ENCODE results near the gene SMARCD1. TPM values are rescaled to one million over a fixed set of nuclear protein-coding genes. Genes with fewer than 3 reads are reported as not detected.
"Not testable (repeated sequence)": the region's sequence is repeated elsewhere in the genome, so short reads cannot be mapped to it uniquely, and the experiment has no call there.

SMARCD1 gene
- total RNA-seq, 1 donor from 2014 or later = 25.9 TPM

DNA sequence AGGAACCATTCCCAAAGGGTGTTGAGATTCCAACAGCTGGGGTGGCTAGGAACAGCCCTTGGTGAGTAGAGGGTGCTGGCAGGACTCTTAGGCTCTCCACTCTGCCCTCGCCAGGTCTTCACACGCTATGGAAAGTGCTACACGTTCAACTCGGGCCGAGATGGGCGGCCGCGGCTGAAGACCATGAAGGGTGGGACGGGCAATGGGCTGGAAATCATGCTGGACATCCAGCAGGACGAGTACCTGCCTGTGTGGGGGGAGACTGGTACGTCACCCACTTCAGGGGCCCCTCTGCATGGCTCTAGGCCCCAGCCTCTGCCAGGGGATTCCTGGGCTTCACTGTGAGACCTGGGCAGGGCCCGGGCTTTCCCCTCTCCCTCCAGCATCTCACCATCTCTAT is 8.0 kb upstream of the SMARCD1 start:
- DNase-seq = no peak

DNA sequence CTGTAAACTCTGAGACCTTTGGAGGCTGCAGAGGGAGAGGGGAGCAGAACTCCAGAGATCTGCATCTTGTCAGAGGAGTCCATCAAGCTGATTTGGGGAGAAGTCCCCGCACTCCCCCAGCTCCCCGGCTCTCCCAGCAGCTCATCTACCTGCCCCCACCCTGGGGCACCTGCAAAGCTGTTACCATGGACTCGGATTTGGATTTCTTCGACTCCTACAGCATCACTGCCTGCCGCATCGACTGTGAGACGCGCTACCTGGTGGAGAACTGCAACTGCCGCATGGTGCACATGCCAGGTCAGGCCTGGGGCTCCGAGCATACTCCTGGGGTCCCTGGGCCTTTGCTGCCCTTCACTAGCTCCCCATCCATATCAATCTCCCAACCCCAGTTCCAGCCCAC is 6.9 kb upstream of the SMARCD1 start:
- DNase-seq = no peak

DNA sequence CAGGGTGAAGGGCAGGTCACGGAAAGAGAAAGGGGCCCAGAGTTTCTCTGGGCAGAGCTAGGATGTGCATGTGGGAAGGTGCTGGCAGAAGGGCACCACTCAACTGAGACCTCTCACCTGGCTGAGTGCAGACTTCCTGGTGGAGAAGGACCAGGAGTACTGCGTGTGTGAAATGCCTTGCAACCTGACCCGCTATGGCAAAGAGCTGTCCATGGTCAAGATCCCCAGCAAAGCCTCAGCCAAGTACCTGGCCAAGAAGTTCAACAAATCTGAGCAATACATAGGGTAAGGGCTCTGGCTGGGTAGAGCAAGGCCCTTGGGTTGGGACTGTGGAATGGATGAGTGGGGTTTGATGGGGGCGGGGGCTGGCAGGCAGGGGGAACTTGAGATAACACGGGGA is 5.4 kb upstream of the SMARCD1 start:
- no peak for DNase-seq

DNA sequence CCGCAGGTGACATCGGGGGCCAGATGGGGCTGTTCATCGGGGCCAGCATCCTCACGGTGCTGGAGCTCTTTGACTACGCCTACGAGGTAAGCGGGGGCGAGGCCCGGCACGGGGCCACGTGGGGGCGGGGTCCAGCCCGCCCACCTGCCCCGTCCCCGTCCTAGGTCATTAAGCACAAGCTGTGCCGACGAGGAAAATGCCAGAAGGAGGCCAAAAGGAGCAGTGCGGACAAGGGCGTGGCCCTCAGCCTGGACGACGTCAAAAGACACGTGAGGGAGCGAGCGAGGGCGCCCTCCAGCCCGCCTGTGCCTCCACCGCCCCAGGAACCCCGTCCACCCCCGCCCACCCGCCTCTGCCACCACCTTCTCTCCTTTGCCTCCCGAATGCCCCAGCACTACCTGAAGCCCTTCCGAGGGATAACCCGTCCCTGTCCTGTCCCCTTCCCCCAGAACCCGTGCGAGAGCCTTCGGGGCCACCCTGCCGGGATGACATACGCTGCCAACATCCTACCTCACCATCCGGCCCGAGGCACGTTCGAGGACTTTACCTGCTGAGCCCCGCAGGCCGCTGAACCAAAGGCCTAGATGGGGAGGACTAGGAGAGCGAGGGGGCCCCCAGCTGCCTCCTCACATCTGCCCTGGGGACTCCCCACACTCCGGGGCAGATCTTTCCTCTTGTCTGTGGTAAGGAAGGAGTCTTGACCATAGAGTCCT is 3.9 kb upstream of the SMARCD1 start:
- no peak for DNase-seq

DNA sequence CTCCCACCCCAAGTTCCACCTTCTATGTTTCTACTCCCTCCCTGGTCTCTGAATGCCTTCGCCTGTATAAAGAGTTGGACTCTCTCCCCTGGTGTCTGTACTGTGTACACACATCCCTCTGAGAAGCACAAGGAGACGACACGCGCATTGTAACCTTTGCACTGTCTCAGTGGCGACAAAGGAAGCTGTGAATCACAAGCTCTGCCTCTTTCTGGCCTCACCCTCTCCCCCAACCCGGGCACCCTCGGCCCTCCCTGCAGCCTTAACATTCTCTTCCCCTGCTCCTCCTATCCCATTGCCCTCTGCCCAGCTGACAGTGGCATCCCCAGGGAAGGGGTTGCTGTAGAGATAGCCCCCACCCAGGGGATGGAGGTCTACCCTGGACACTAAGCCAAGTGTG is 2.5 kb upstream of the SMARCD1 start:
- DNase-seq = no peak

DNA sequence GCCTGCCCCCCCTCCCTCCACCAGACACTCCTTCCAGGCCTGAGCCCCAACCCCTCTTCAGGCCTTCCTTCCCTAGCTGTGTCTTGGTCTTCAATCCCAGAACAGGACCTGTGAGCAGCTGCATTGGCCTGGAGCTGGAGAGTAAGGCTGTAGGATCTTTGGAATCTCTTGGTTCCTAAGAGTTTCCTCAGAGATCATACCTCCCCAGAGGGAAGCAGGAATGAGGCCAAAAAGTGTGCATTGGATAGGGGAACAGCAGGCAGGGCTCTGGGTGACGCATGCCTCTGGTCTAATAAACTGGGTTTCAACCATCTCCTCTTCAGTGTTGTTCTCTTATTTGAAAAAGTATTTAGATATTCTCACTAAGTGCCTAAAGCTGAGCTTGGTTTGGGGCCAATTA is 1.8 kb upstream of the SMARCD1 start:
- DNase-seq = no peak

DNA sequence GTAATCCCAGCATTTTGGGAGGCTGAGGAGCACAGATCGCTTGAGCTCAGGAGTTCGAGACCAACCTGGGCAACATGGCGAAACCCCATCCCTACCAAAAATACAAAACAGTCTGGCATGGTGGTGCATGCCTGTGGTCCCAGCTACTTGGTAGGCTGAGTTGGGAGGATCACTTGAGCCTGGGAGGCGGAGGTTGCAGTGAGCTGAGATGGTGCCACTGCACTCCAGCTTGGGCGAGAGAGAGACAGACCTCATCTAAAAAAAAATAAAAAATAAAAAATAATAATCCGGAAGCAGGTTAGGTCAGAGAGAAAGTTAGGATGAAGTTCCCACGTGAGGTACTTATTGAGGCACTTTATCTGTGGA is 750 bp upstream of the SMARCD1 start:
- not testable (repeated sequence) for DNase-seq

DNA sequence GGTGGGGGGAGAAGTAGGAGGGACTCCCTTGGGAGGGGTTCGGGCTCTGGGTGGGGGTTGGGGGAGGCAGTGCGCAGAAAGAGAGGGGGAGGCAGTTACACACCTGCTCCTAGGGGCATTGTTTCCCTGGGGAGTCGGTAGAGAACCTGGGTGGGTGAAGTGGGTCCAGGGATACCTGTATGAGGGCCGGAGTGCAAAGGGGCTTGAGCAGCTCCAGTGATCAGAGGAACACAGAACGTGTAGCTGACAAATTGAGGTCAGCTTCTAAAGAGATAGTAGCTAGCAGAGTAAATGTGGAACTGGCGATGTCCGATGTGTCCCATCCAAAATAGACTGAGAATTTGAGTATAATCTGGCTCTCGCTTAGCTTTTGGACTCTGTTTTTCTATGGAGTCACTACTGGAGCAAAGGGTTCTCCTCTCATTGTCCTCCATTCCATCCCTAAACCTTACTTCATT is 502 bp downstream of the SMARCD1 start:
- DNase-seq = no peak

DNA sequence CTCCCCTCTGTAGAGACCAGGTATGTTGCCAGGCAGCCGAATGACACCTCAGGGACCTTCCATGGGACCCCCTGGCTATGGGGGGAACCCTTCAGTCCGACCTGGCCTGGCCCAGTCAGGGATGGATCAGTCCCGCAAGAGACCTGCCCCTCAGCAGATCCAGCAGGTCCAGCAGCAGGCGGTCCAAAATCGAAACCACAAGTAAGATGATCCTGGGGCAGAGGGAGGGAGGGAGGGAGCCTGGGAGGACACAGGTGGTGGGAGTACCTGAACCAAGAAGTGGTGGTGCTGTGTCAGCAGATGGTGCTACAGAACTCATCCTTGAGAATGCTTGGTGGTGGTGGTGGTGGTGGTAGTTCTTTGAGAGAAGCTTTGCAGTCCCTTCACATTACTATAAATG is 1.0 kb downstream of the SMARCD1 start:
- DNase-seq = no peak

DNA sequence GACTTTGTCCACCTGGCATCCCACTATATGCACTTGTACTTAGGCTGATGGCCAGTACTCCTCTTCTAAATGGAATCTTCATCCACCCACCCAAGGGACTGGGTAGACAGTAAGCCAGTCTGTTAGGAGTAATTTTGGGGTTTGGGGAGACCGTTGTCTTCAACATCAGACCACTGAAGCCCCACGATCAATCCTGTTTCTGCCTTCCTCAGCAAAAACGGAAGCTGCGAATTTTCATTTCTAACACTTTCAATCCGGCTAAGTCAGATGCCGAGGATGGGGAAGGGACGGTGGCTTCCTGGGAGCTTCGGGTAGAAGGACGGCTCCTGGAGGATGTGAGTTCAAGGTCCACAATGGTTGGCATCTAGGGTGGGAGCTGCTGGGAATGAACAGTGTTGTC is 2.0 kb downstream of the SMARCD1 start:
- DNase-seq = no peak

DNA sequence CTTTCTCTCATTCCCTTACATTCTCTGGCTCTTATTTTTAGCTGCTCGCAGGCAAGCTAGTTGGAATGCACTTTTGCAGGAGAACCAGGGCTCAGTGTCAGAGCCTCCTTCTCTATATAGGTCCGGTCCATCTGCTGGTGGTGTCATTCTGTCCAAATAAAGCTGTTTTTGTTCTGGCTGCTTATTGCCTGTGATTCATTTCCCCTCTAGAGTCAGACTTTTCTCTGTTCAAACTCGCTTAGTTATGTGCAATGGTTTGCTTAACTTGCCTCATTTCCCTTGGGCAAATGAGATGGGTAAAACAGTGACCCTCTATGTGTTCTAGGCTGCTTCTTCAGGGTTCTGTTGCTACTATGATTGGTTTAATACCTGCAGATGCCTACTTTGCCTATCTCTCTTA is 2.9 kb downstream of the SMARCD1 start:
- no peak for DNase-seq

DNA sequence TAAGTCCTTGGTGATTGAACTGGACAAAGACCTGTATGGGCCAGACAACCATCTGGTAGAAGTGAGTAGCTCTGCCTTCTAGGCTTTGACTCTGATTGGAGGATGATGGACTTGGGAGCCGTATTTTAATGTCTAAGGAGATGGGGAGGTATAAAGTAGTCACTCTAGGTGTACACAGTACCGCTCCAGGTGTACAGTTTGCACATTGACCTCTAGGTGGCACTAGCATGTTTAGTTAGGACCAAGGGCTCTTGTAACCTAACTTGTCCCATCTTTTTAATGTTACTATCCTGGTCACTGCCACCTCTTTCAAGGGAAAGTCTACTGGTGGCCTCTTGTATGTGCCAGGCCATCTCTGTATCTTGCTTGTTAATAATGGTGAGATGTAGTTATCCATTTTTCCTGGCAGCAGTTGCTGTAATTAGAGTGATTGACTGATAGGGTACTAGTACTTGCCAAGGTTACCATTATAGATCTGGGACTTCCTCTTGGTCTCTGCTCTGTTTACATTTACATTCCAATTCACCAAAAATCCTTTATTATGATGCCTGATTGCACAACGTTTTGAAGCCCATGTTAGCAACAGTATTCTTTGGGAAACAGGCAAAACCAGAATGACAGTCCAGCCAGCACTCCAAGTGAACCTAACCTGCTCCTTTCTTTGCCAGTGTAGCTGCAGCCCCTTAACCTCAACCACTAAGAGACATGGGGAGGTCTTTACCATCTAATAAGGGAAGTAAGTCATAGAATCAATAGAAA is 3.6 kb downstream of the SMARCD1 start:
- no peak for DNase-seq

DNA sequence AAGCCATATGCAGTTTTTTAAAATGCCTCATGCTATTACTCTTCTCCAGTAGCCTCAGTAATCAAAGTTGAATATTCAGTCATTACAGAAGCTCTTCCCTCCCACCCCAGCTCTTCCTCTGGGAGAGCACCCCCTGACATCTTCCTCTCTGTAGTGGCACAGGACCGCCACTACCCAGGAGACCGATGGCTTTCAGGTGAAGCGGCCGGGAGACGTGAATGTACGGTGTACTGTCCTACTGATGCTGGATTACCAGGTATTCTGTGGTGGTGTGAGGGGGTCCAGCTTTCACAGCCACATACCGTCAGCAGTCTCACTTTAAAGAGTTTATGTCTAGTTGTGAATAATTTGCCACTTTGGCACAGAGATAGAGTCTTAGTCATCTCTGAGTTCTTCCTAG is 4.6 kb downstream of the SMARCD1 start:
- no peak for DNase-seq

DNA sequence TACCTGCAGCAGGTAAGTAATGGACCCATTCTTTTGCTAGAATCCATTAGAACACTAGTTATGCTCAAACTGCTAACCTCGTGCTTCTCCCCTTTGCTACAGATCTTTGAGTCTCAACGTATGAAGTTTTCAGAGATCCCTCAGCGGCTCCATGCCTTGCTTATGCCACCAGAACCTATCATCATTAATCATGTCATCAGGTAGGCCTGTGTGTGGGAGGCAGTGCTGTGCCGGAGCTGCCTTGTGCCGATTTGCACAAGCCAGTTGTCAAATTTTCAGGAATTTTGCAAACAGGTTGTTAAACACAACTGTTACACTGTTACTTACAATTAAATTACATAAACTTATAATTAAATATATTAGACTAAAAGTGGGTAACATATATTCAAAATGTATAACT is 5.2 kb downstream of the SMARCD1 start:
- no peak for DNase-seq

DNA sequence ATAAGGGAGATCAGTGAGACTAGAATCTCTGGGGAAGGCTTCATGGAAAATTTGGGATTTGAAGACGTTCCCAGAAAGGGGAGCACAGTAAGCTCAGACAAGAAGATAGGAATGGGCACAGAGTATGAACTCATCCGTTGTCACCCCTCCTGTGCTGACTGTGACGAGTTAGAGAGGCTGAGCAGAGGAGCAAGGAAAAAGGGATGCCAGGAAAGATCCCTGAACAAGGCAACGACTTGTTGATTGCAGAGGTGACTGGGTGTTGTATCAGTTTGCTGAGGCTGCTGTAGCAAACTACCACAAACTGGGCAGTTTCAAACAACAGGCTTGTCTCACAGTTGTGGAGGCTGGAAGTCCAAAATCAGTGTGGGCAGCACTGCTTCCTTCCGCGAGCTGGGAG is 12.8 kb downstream of the SMARCD1 start:
- DNase-seq = no peak

DNA sequence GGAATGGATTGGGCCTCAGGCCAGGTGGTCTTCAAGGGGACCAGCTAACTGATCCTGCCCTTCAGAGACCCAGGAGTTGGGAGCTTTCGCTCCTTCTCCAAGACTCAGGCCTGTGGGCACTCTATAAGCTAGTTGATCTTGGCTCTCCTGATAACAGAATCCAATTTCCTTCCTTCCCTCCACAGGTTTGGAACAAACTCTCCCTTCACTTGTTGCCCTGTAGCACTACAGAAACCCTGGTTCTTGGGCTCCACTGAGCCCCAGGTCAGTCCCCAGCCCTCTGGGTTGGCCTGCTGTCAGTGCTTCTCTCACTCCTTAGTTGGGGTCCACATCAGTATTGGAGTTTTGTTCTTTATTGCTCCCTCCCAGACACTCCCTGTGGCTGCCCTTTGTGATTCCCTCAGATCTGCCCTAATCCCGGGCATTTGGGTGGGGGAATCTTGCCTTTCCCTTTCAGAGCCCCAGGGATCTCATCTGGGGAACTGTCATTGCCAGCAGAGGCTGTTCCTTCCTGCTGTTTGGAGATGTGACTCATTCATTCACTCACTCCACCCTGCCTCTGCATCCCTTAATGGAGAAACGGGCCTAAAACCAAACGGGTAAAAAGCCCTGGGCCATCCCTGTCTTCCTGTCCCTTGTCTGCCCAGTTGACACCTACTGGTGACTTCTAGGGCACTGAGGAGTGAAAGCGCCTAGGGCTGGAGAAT is 14.3 kb downstream of the SMARCD1 start:
- no peak for DNase-seq

DNA sequence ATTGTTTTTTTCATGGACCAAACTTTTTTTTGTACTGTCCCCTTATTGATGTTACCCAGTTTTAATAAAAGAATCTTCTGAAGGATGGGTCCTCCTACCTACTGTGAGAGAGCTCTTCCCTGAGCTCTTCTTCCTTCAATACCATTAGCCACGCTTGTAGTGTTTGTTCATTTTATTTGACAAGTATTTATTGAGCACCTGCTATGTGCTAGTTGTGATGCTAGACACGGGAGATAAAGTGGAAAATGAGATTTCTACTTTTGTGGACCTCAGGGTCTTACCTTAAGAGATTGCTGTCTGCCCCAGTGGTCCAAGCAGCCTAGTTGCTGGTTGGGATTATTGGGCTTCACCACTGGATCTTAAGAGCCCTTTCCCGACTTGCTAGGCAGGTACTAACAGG is 15.4 kb downstream of the SMARCD1 start:
- no peak for DNase-seq

DNA sequence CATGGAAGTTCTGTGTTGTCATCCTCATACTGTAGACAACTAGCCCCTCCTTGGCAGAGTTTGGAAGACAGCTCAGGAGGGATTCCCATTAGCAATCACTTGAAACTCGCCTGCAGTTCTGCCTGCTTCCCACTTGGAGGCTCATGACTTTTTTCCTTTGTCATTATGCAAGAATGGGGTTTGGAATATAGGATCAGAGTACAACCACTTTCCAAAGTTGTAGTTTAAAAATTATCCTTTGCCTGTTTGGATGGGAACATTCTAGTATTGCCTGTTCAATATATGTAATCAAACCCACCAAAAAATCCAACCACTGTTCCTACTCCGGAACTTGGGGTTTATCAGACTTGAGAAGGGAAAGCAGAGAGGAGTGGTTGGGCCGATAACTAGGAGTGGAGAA is 16.5 kb downstream of the SMARCD1 start:
- DNase-seq = peak; percentile 12

DNA sequence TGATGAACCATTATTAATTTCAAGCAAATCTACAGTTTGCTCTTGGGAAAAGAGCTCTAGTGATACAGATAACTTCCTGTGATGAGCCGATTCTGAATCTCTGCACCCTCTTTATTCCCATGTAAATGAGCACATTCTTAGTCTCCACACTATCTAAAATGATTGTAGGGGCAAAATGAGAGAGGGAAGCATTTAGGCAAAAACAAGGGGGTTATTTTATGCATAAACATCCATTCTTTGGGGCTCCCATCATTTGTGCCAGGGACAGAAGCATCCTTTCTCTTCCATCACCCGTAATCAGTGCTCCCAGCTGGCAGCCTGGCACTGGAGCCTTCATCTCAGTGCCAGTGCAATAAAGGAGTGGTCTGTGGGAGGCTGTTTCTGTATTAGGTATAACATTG is 17.0 kb downstream of the SMARCD1 start:
- DNase-seq = no peak

DNA sequence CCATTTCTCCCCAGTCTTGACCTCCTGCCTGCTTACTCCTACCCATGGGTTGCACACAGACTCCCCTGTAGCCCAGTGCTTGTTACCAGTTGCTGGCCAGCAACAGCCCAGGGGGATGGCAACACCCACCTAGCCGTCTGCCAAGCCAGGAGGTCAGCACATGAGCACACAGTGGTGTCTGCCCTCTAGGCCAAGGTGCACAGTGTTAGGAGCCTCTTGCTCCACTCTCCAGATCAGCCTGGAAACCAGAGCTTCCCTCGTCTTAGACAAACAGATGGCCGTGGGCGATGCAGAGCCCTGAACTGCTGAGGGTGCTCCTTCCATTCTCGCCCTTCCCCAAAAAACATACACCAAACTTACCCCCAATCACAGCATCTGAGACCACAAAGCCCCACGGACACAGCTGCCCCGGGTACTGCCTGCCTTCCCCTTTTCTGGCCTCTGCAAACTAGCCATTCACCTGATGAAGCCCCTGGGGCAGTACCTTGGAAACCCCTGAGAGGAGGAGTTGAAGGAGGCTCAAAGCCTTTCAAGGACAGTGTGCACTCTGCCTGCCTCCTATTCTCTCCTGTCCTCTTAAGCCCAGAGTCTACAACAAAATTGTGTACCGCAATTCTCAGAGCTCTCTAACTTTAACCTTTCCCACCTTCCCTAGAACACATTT is 17.6 kb downstream of the SMARCD1 start:
- no peak for DNase-seq

DNA sequence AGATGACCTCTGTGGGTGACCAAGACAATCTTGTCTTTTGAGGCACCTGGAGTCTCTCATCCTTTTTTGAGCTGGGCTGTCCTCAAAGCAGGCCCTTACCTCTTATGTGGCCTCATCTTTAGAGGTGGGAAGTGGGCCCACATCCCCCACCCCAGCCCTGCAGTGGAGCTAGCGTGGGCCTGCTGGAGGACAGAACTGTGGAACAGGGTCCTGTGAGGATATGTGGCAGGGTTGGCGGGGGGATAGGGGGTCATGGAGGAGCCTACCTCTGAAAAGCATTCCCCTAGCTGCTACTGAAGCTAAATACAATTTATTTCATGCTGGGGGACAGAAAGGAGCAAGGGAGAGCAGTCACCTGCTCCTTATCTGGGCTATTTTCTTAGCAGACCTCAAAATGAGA is 18.2 kb downstream of the SMARCD1 start:
- no peak for DNase-seq

DNA sequence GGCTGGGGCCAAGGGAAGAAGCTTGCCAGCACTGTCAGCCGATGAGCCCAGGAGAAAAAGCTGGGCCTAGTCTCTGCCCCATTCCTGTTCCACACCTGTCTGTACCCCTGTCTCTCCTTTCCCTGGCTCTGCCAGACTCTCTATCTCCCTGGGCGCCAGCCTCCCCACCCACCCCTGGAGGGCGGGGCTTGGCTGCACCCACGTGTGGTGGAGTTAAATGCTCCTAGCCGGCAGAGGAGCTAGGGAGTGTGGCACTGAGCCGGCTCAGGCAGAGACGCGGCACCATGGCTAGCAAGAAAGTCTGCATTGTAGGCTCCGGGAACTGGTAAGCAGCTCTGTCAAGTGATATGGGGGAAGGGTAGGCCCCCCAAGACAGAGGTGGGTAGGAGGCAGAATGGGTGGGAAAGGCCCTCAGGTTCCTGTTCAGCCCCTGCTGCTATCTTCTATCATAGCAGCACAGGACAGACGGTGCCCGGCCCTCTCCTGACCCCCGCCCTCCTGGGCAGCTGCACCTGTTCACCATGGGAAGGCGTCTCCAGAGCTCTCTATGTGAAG is 18.7 kb downstream of the SMARCD1 start, which contains the start of gene GPD1:
GPD1 (plus strand) TSS at position 242 of the 555 bp plus-strand sequence; CDS start at position 285, 43 bp downstream.
- no peak for DNase-seq

All from skin of body (tissue), 2 donors.